Activated CD4-positive, CD25-positive, alpha-beta regulatory T cell treated with anti-CD3 and anti-CD28 coated beads, Interleukin-2, amount 50 U/mL, for 16 hours (primary cell): Measurements from ENCODE around the gene PTX4.

Source experiments
- DNase-seq: peaks from one replicate; pipeline ENCODE4 v3.0.0-alpha.2; 2020; ENCODE audit warnings: low read depth, low spot score

The PTX4 gene

GRCh38 chr16:1488619-1489018, at the start of gene PTX4:
Gene PTX4 (minus strand): TSS chr16:1488944. CDS start chr16:1488909, 35 bp downstream.
- no peak for DNase-seq

- no peak for DNase-seq
Measured at GRCh38 chr16:1537763-1538289, 49.1 kb upstream of the PTX4 start.

GRCh38 chr16:1537138-1537577, 48.4 kb upstream of the PTX4 start:
- no peak for DNase-seq

- no peak for DNase-seq
Measured at GRCh38 chr16:1536601-1537000, 47.9 kb upstream of the PTX4 start.

GRCh38 chr16:1535391-1536291, 46.9 kb upstream of the PTX4 start:
- no peak for DNase-seq

GRCh38 chr16:1534021-1535020, 45.6 kb upstream of the PTX4 start:
- no peak for DNase-seq

GRCh38 chr16:1533443-1533951, 44.8 kb upstream of the PTX4 start, which contains the start of gene TMEM204:
Gene TMEM204 (plus strand): TSS chr16:1533666. CDS start chr16:1534276, 610 bp downstream.
- no peak for DNase-seq

- no peak for DNase-seq
Measured at GRCh38 chr16:1532771-1533170, 44.0 kb upstream of the PTX4 start.

- DNase-seq: no peak
Measured at GRCh38 chr16:1532081-1532760, 43.5 kb upstream of the PTX4 start.

- no peak for DNase-seq
Measured at GRCh38 chr16:1531638-1531910, 42.8 kb upstream of the PTX4 start.

GRCh38 chr16:1530883-1531637, 42.3 kb upstream of the PTX4 start:
- no peak for DNase-seq

GRCh38 chr16:1530349-1530882, 41.7 kb upstream of the PTX4 start:
- DNase-seq: no peak

GRCh38 chr16:1528921-1529537, 40.3 kb upstream of the PTX4 start:
- DNase-seq: no peak

- no peak for DNase-seq
Measured at GRCh38 chr16:1527836-1528811, 39.4 kb upstream of the PTX4 start.

GRCh38 chr16:1526608-1527555, 38.1 kb upstream of the PTX4 start:
- no peak for DNase-seq

- no peak for DNase-seq
Measured at GRCh38 chr16:1525871-1526607, 37.3 kb upstream of the PTX4 start.

GRCh38 chr16:1524366-1524765, 35.6 kb upstream of the PTX4 start:
- DNase-seq: no peak
